NOMO-1 treated with DMSO at 0.1 percent for 48 hours (cell line): ENCODE data around the gene NLGN2.

Experiments
- DNase-seq: peaks from one replicate; lab custom pipeline; 2025; ENCODE audit not compliant: unreplicated experiment; lab: John Stamatoyannopoulos, UW

NLGN2 gene

GRCh38 chr17:7411427-7411750 lies 3.7 kb downstream of the NLGN2 start:
- DNase-seq: no peak

GRCh38 chr17:7413346-7413985 lies 5.8 kb downstream of the NLGN2 start:
- DNase-seq: no peak

- no peak for DNase-seq
Measured at GRCh38 chr17:7414837-7415236, 7.2 kb downstream of the NLGN2 start.

- no peak for DNase-seq
Measured at GRCh38 chr17:7415784-7416183, 8.1 kb downstream of the NLGN2 start.

- no peak for DNase-seq
Measured at GRCh38 chr17:7416323-7416722, 8.7 kb downstream of the NLGN2 start.

- DNase-seq: no peak
Measured at GRCh38 chr17:7417056-7417655, 9.5 kb downstream of the NLGN2 start.

GRCh38 chr17:7418472-7419152 lies 11.0 kb downstream of the NLGN2 start:
- DNase-seq: no peak

- no peak for DNase-seq
Measured at GRCh38 chr17:7419819-7420610, 12.4 kb downstream of the NLGN2 start, which contains the start of gene SPEM1. Gene SPEM1 (plus strand): TSS chr17:7420324. CDS start chr17:7420385, 61 bp downstream.

GRCh38 chr17:7421186-7421585 lies 13.5 kb downstream of the NLGN2 start:
- no peak for DNase-seq

GRCh38 chr17:7423679-7424078 lies 16.0 kb downstream of the NLGN2 start:
- no peak for DNase-seq

GRCh38 chr17:7425316-7425715 lies 17.7 kb downstream of the NLGN2 start, which contains the start of gene SPEM2:
Gene SPEM2 (plus strand): TSS chr17:7425616. CDS start chr17:7425689, 73 bp downstream.
- DNase-seq: no peak

GRCh38 chr17:7425756-7426155 lies 18.1 kb downstream of the NLGN2 start:
- DNase-seq: no peak

- no peak for DNase-seq
Measured at GRCh38 chr17:7426203-7426863, 18.7 kb downstream of the NLGN2 start.

GRCh38 chr17:7426896-7427489 lies 19.3 kb downstream of the NLGN2 start:
- DNase-seq: no peak

- DNase-seq: no peak
Measured at GRCh38 chr17:7427549-7427948, 19.9 kb downstream of the NLGN2 start.

GRCh38 chr17:7428557-7428956 lies 20.9 kb downstream of the NLGN2 start, which contains the start of gene SPEM3:
Gene SPEM3 (plus strand): TSS chr17:7428857. CDS start chr17:7428903, 46 bp downstream.
- no peak for DNase-seq

- no peak for DNase-seq
Measured at GRCh38 chr17:7429722-7430121, 22.1 kb downstream of the NLGN2 start.

GRCh38 chr17:7431231-7431630 lies 23.6 kb downstream of the NLGN2 start:
- no peak for DNase-seq

GRCh38 chr17:7432296-7432695 lies 24.7 kb downstream of the NLGN2 start:
- DNase-seq: no peak
